HepG2 (cell line): ENCODE results near the gene PCGF3. TPM values are rescaled to one million over a fixed set of nuclear protein-coding genes. Genes with fewer than 3 reads are reported as not detected.

Source experiments
- ATF1 ChIP-seq: IDR thresholded peaks from 2 replicates; pipeline ENCODE4 v1.6.1; 2016; ENCODE audit warnings: mild to moderate bottlenecking, control low read depth
- KDM5A ChIP-seq: fragments of 200-600 bp; sonication (generic); IDR thresholded peaks from 2 replicates; pipeline ENCODE4 v1.7.0; 2018; ENCODE audit warnings: antibody characterized with exemption, mild to moderate bottlenecking, low read length, borderline replicate concordance
- MTF2 ChIP-seq: sonication (generic); formaldehyde crosslinking; IDR thresholded peaks from 2 replicates; pipeline ENCODE4 v1.5.0; 2020; ENCODE audit warnings: missing genetic modification reagents, borderline replicate concordance
- ZNF646 ChIP-seq: sonication (generic); formaldehyde crosslinking; IDR thresholded peaks from 2 replicates; pipeline ENCODE4 v1.9.0; 2021; ENCODE audit warnings: mild to moderate bottlenecking, missing genetic modification reagents
- polyA plus RNA-seq, 8 experiments: library from polyadenylated mRNA; depleted of rRNA in 3 of 8; stranded (reverse) in 7 of 8; unstranded in 1 of 8; fragments of >200 nt; fragmentation: Illumina TruSeq in 4 of 8; extraction: Trizol in 4 of 8; gene quantifications; 2 replicates each; pipeline versions ENCODE4 v1.2.1 to v1.2.3, GENCODE V29; 2011 to 2016; ENCODE audit warnings: low read depth in 4 of 8, missing spikeins in 1 of 8, mixed read lengths in 1 of 8; ENCODE audit not compliant: insufficient read depth in 1 of 8
- total RNA-seq, 5 experiments: library from RNA; depleted of rRNA; stranded (reverse); fragments of >200 nt; fragmentation: Illumina TruSeq; extraction: Trizol; gene quantifications; 2 replicates each; pipeline ENCODE4 v1.2.3, GENCODE V29; 2016; ENCODE audit warnings: low read depth in 1 of 5

Gene PCGF3
- total and polyA plus RNA-seq, 2 of the 13 experiments (the other 11 are each of a cell fraction or from before 2014, with no cell fraction given): 28.6 to 66.2 TPM

GRCh38 chr4:781493-782216 is 76.0 kb downstream of the PCGF3 start (continued):
- no peak for TF ChIP-seq ZNF646 (CRISPR knock-in tag)
- TF ChIP-seq KDM5A: peak; percentile 77
- TF ChIP-seq ATF1: peak; percentile 82
- TF ChIP-seq MTF2 (CRISPR knock-in tag): peak; percentile 19; the same call in 1 of the 2 replicates
